22Rv1 (cell line): Measurements from ENCODE around the gene GRB2.

Source experiments
- ZFX ChIP-seq: fragments of 450-650 bp; IDR thresholded peaks from 2 replicates; pipeline ENCODE4 v1.6.1; 2017; ENCODE audit warnings: antibody characterized with exemption, borderline replicate concordance
- TF ChIP-seq, protein P1 (sequence below): fragments of 450-650 bp; IDR thresholded peaks from 2 replicates; pipeline ENCODE4 v1.5.1; 2017; ENCODE audit warnings: mild to moderate bottlenecking

DNA sequence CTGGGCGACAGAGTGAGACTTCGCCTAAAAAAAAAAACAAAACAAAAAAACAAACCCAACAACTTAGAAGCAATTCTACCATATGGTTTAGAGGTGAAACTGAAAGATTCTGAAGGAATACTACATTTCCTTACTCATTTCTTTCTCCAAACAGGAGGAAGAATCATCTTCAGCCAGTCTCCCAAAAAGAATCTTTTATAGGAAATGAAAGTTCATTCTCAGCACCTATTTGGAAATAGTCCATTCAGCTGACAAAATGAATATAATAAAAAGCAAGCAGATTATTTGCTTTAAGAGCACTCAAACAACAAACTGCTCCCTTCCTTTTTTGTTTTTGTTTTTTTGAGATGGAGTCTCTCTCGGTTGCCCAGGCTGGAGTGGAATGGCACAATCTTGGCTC lies 17.7 kb downstream of the GRB2 start:
- TF ChIP-seq, protein P1, sequence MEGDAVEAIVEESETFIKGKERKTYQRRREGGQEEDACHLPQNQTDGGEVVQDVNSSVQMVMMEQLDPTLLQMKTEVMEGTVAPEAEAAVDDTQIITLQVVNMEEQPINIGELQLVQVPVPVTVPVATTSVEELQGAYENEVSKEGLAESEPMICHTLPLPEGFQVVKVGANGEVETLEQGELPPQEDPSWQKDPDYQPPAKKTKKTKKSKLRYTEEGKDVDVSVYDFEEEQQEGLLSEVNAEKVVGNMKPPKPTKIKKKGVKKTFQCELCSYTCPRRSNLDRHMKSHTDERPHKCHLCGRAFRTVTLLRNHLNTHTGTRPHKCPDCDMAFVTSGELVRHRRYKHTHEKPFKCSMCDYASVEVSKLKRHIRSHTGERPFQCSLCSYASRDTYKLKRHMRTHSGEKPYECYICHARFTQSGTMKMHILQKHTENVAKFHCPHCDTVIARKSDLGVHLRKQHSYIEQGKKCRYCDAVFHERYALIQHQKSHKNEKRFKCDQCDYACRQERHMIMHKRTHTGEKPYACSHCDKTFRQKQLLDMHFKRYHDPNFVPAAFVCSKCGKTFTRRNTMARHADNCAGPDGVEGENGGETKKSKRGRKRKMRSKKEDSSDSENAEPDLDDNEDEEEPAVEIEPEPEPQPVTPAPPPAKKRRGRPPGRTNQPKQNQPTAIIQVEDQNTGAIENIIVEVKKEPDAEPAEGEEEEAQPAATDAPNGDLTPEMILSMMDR = no peak
- no peak for TF ChIP-seq ZFX
